Suprapubic skin (tissue), 4 donors: ENCODE results near the gene ARHGAP35. TPM values are rescaled to one million over a fixed set of nuclear protein-coding genes. Genes with fewer than 3 reads are reported as not detected.

Experiments used
- DNase-seq, 2 donors: peaks; one replicate each; pipeline ENCODE4 v3.0.0-alpha.2; 2019; ENCODE audit warnings: low spot score in 2 of 2
- H3K27ac ChIP-seq: fragments of 200-600 bp; sonication (generic); one replicate; pipeline ENCODE4 v1.5.1; 2019
- H3K27me3 ChIP-seq: fragments of 200-600 bp; sonication (generic); one replicate; pipeline ENCODE4 v1.5.1; 2019
- H3K36me3 ChIP-seq: fragments of 200-600 bp; sonication (generic); one replicate; pipeline ENCODE4 v1.5.1; 2019
- H3K4me1 ChIP-seq: fragments of 200-600 bp; sonication (generic); one replicate; pipeline ENCODE4 v1.5.1; 2019
- H3K4me3 ChIP-seq: fragments of 200-600 bp; sonication (generic); one replicate; pipeline ENCODE4 v1.5.1; 2019; ENCODE audit warnings: mild to moderate bottlenecking
- H3K9me3 ChIP-seq: fragments of 200-600 bp; sonication (generic); one replicate; pipeline ENCODE4 v1.5.1; 2019
- CTCF ChIP-seq, 2 donors: fragments of 200-600 bp in 1 of 2; fragments of 450-650 bp in 1 of 2; sonication (generic) in 1 of 2; IDR thresholded peaks; one replicate each; pipeline ENCODE4 v1.5.1; 2016 to 2019; ENCODE audit warnings: antibody characterized with exemption in 2 of 2, mild to moderate bottlenecking in 1 of 2, moderate library complexity in 1 of 2
- EP300 ChIP-seq: sonication (generic); formaldehyde crosslinking; IDR thresholded peaks from one replicate; pipeline ENCODE4 v1.6.1; 2017; ENCODE audit warnings: antibody characterized with exemption
- POLR2A ChIP-seq, 2 donors: fragments of 450-650 bp; IDR thresholded peaks; one replicate each; pipeline ENCODE4 v1.6.1; 2017; ENCODE audit warnings: antibody characterized with exemption in 2 of 2, mild to moderate bottlenecking in 2 of 2, moderate library complexity in 2 of 2
- POLR2AphosphoS5 ChIP-seq, 3 donors: sonication (generic); formaldehyde crosslinking; IDR thresholded peaks; one replicate each; pipeline ENCODE4 v1.6.1; 2017; ENCODE audit warnings: antibody characterized with exemption in 3 of 3
- WGBS: methylation state at CpG from one replicate; pipeline ENCODE4 v1.1.5; 2018; 5-methylcytosine and 5-hydroxymethylcytosine counted together
- total RNA-seq, 4 donors: library from RNA; depleted of rRNA; stranded (reverse); fragments of >200 nt; gene quantifications; one replicate each; pipeline ENCODE4 v1.1.0, GENCODE V29; 2016

Gene ARHGAP35
- total RNA-seq, 4 donors from 2014 or later: 33.9 to 54.2 (median 46.5) TPM

- Histone ChIP-seq H3K36me3 (no peaks in the 10 kb centered on the region), H3K4me3 (no peak overlapping the region), H3K27me3 (no peaks in the 10 kb centered on the region), H3K27ac (no peak overlapping the region), H3K4me1 (no peaks in the 10 kb centered on the region), H3K9me3 (no peaks in the 10 kb centered on the region)
- DNase-seq: no peak
- TF ChIP-seq POLR2A (IDR thresholded peaks at IDR 0.05): no peak
- no peak for TF ChIP-seq POLR2AphosphoS5 (IDR thresholded peaks at IDR 0.05)
- TF ChIP-seq EP300: no peak
- TF ChIP-seq CTCF (IDR thresholded peaks at IDR 0.05): no peak
- WGBS: 75% methylated on average over 4 of the region's 4 CpGs
Measured at GRCh38 chr19:46875234-46875633, 14.4 kb downstream of the ARHGAP35 start.

GRCh38 chr19:46875657-46876056, 14.9 kb downstream of the ARHGAP35 start:
- no peak overlapping the region for H3K27ac ChIP-seq

GRCh38 chr19:46878613-46879375, 18.0 kb downstream of the ARHGAP35 start:
- TF ChIP-seq CTCF (IDR thresholded peaks at IDR 0.05): no peak
- no peak for TF ChIP-seq POLR2AphosphoS5 (IDR thresholded peaks at IDR 0.05)
- no peak for TF ChIP-seq POLR2A (IDR thresholded peaks at IDR 0.05)
- TF ChIP-seq EP300: no peak
- DNase-seq: no peak
- Histone ChIP-seq H3K4me3 (no peak overlapping the region), H3K9me3 (no peaks in the 10 kb centered on the region), H3K27me3 (no peaks in the 10 kb centered on the region), H3K27ac (no peak overlapping the region), H3K4me1 (peaks cover 5% of the 10 kb centered on the region), H3K36me3 (no peaks in the 10 kb centered on the region)
- WGBS: 82% methylated on average over 9 of the region's 9 CpGs

More at GRCh38 chr19:46875657-46876056, 14.9 kb downstream of the ARHGAP35 start:
- no peak overlapping the region for H3K4me3 ChIP-seq
- no peaks in the 10 kb centered on the region for H3K36me3 ChIP-seq
- no peaks in the 10 kb centered on the region for H3K4me1 ChIP-seq
- no peaks in the 10 kb centered on the region for H3K9me3 ChIP-seq
- no peaks in the 10 kb centered on the region for H3K27me3 ChIP-seq
- no peak for DNase-seq
- WGBS: 89% methylated on average over 6 of the region's 6 CpGs
- TF ChIP-seq EP300 (no peak), POLR2A (IDR thresholded peaks at IDR 0.05) (no peak), POLR2AphosphoS5 (IDR thresholded peaks at IDR 0.05) (no peak), CTCF (IDR thresholded peaks at IDR 0.05) (no peak)

- Histone ChIP-seq H3K27me3 (no peaks in the 10 kb centered on the region), H3K27ac (no peak overlapping the region), H3K36me3 (no peaks in the 10 kb centered on the region), H3K9me3 (no peaks in the 10 kb centered on the region), H3K4me3 (no peak overlapping the region), H3K4me1 (peaks cover 5% of the 10 kb centered on the region)
- 89% methylated on average over 1 of the region's 1 CpG for WGBS
- no peak for DNase-seq
- TF ChIP-seq POLR2AphosphoS5 (IDR thresholded peaks at IDR 0.05): no peak
- no peak for TF ChIP-seq EP300
- TF ChIP-seq CTCF (IDR thresholded peaks at IDR 0.05): no peak
- TF ChIP-seq POLR2A (IDR thresholded peaks at IDR 0.05): no peak
Measured at GRCh38 chr19:46880431-46880830, 19.6 kb downstream of the ARHGAP35 start.

GRCh38 chr19:46881092-46881491, 20.3 kb downstream of the ARHGAP35 start:
- no peak overlapping the region for H3K4me3 ChIP-seq
- 94% methylated on average over 4 of the region's 4 CpGs for WGBS

More at GRCh38 chr19:46881092-46881491, 20.3 kb downstream of the ARHGAP35 start:
- Histone ChIP-seq H3K36me3 (no peaks in the 10 kb centered on the region), H3K9me3 (no peaks in the 10 kb centered on the region), H3K27ac (no peak overlapping the region), H3K4me1 (peaks cover 5% of the 10 kb centered on the region), H3K27me3 (no peaks in the 10 kb centered on the region)
- TF ChIP-seq POLR2AphosphoS5 (IDR thresholded peaks at IDR 0.05) (no peak), CTCF (IDR thresholded peaks at IDR 0.05) (no peak), EP300 (no peak), POLR2A (IDR thresholded peaks at IDR 0.05) (no peak)
- DNase-seq: no peak
